Measurements from ENCODE around the gene CIZ1. TPM values are rescaled to one million over a fixed set of nuclear protein-coding genes. Genes with fewer than 3 reads are reported as not detected.

Gene CIZ1
- total RNA-seq, 1 donor from 2014 or later = 56.7 TPM

GRCh38 chr9:128124451-128124850, 66.9 kb downstream of the CIZ1 start:
- DNase-seq (ENCODE audit: low read depth) = no peak
- TF ChIP-seq, protein P1, sequence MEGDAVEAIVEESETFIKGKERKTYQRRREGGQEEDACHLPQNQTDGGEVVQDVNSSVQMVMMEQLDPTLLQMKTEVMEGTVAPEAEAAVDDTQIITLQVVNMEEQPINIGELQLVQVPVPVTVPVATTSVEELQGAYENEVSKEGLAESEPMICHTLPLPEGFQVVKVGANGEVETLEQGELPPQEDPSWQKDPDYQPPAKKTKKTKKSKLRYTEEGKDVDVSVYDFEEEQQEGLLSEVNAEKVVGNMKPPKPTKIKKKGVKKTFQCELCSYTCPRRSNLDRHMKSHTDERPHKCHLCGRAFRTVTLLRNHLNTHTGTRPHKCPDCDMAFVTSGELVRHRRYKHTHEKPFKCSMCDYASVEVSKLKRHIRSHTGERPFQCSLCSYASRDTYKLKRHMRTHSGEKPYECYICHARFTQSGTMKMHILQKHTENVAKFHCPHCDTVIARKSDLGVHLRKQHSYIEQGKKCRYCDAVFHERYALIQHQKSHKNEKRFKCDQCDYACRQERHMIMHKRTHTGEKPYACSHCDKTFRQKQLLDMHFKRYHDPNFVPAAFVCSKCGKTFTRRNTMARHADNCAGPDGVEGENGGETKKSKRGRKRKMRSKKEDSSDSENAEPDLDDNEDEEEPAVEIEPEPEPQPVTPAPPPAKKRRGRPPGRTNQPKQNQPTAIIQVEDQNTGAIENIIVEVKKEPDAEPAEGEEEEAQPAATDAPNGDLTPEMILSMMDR (conservative IDR thresholded peaks at IDR 0.05; ENCODE audit: low read depth, low read length) = no peak
- H3K4me3 ChIP-seq (ENCODE audit: low read depth, low read length) = no peak overlapping the region

GRCh38 chr9:128123451-128124080, 67.8 kb downstream of the CIZ1 start:
- TF ChIP-seq, protein P1 (conservative IDR thresholded peaks at IDR 0.05; ENCODE audit: low read depth, low read length) = no peak
- DNase-seq (ENCODE audit: low read depth) = no peak
- no peak overlapping the region for H3K4me3 ChIP-seq (ENCODE audit: low read depth, low read length)

GRCh38 chr9:128122809-128123175, 68.6 kb downstream of the CIZ1 start:
- TF ChIP-seq, protein P1 (conservative IDR thresholded peaks at IDR 0.05; ENCODE audit: low read depth, low read length) = no peak
- no peak for DNase-seq (ENCODE audit: low read depth)
- no peak overlapping the region for H3K4me3 ChIP-seq (ENCODE audit: low read depth, low read length)

DNA sequence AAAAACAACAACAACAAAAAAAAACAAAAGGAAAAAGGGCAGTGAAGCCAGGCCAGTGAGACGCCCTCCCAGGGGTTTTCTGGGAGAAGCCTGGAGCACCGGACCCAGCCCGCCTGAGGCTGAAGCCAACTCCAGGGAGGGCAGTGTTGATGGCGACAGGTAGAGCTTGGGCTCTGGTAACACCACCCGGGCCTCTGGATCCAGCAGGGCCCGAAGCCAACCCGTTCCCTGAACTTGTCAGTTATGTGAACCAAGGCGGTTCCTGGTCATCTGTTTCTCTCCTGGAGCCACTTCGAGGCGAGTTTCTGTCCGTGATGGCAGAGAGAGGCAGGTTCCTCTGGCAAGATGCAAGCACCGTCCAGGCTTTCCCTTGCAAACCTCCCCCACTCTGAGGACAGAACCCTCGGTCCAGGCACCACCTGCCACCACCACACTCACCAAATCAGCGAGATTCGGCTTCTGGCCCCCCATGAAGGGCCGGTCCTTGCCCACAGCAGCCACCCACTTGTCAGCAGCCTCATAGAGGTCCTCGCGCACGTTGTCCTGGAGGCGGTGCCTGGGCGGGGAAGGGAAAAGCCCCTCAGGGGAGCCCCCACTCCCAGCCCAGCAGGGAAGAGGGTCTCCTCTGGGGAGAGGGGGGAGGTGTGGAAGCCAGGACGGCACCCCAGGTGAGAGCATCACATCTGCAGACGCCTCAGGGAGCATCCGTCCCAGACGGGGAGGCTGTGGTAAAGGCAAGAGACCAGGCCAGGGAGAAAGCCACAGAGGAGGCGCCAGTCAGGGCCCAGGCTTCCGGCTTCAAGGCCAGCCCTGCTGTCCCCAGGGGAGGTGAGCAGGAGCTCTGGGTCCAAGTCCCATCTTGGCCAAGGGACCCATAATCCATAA, 69.2 kb downstream of the CIZ1 start:
- TF ChIP-seq, protein P1 (conservative IDR thresholded peaks at IDR 0.05; ENCODE audit: low read depth, low read length) = no peak
- no peak for DNase-seq (ENCODE audit: low read depth)
- H3K4me3 ChIP-seq (ENCODE audit: low read depth, low read length) = no peak overlapping the region

GRCh38 chr9:128121466-128121810, 69.9 kb downstream of the CIZ1 start:
- no peak overlapping the region for H3K4me3 ChIP-seq (ENCODE audit: low read depth, low read length)
- TF ChIP-seq, protein P1 (conservative IDR thresholded peaks at IDR 0.05; ENCODE audit: low read depth, low read length) = no peak
- no peak for DNase-seq (ENCODE audit: low read depth)

- TF ChIP-seq, protein P1 (conservative IDR thresholded peaks at IDR 0.05; ENCODE audit: low read depth, low read length) = no peak
- DNase-seq (ENCODE audit: low read depth) = no peak
Measured at GRCh38 chr9:128120741-128121465, 70.5 kb downstream of the CIZ1 start.

More at GRCh38 chr9:128120741-128121465, 70.5 kb downstream of the CIZ1 start:
- H3K4me3 ChIP-seq (ENCODE audit: low read depth, low read length) = no peak overlapping the region
